GM23338 (cell line): ENCODE data around the gene DDR2.

Experiments used
- ETS1 ChIP-seq: IDR thresholded peaks from 2 replicates; pipeline ENCODE4 v1.6.1; 2016; ENCODE audit warnings: antibody characterized with exemption
- TF ChIP-seq, protein P1 (sequence below), 2 experiments: fragments of 200-600 bp in 1 of 2; sonication (generic) in 1 of 2; conservative IDR thresholded peaks; 2 replicates each; pipeline versions ENCODE4 v1.5.1 to v1.6.1; 2016 to 2017; ENCODE audit warnings: antibody characterized with exemption in 2 of 2, low read depth in 2 of 2, mild to moderate bottlenecking in 2 of 2, moderate library complexity in 1 of 2

DNA sequence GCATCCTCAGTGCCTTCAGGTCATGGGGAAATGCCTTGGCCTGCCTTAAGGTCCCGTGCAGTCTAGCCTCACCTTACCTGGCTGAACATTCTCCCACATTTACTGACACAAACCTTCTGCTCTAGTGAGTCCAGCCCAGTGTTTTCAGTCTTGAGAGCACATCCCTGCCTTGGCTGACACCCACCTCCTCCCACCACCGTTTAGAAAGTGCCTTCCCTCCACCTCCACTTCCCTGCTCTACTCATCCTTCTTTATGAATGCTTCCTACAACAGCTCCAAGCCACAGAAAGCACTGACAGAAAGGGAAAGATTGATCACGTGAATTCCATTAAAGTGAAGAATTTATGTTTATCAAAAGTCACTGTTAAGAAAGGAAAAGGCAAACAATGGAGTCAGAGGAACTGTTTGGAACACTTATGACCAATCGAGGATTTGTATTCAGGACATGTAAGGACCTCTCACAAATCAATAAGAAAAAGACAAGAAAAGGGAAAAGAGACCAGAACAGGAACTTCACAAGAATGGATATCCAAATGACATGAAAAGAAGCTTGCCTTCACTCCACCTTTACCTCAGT is 59.8 kb downstream of the DDR2 start:
- TF ChIP-seq, protein P1, sequence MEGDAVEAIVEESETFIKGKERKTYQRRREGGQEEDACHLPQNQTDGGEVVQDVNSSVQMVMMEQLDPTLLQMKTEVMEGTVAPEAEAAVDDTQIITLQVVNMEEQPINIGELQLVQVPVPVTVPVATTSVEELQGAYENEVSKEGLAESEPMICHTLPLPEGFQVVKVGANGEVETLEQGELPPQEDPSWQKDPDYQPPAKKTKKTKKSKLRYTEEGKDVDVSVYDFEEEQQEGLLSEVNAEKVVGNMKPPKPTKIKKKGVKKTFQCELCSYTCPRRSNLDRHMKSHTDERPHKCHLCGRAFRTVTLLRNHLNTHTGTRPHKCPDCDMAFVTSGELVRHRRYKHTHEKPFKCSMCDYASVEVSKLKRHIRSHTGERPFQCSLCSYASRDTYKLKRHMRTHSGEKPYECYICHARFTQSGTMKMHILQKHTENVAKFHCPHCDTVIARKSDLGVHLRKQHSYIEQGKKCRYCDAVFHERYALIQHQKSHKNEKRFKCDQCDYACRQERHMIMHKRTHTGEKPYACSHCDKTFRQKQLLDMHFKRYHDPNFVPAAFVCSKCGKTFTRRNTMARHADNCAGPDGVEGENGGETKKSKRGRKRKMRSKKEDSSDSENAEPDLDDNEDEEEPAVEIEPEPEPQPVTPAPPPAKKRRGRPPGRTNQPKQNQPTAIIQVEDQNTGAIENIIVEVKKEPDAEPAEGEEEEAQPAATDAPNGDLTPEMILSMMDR (conservative IDR thresholded peaks at IDR 0.05; ENCODE audit: low read depth in 2 of 2): no peak
- TF ChIP-seq ETS1: no peak
